NCI-H1105 treated with DMSO at 0.1 percent for 48 hours (cell line): ENCODE measurements around the gene ZBTB2.
"Not testable (repeated sequence)": the region's sequence is repeated elsewhere in the genome, so short reads cannot be mapped to it uniquely, and the experiment has no call there.

ENCODE experiments used
- DNase-seq: peaks from one replicate; lab custom pipeline; 2025; lab: John Stamatoyannopoulos, UW

The ZBTB2 gene

DNA sequence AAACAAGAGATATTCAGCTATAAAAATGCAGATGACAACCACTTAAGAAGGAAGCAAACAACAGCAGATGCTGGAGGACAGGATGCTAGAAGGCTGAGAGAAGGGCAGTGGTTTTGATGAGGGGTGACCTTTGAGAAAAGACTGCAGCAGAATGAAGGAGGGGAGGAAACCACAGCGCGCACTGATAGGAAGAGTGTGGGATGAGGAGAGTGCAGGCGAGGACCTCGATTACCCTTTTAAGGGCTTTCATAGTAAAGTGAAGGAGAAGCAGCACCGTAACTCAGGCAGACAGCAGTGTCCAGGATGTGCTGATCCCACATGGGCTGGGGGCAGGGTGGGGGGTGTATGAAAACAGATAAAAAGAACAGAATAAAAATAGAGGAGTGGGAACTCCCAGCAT is 19.2 kb downstream of the ZBTB2 start:
- no peak for DNase-seq

- no peak for DNase-seq
Measured at GRCh38 chr6:151370509-151371078, 20.8 kb downstream of the ZBTB2 start.

- no peak for DNase-seq
Measured at GRCh38 chr6:151365233-151365632, 26.1 kb downstream of the ZBTB2 start.

DNA sequence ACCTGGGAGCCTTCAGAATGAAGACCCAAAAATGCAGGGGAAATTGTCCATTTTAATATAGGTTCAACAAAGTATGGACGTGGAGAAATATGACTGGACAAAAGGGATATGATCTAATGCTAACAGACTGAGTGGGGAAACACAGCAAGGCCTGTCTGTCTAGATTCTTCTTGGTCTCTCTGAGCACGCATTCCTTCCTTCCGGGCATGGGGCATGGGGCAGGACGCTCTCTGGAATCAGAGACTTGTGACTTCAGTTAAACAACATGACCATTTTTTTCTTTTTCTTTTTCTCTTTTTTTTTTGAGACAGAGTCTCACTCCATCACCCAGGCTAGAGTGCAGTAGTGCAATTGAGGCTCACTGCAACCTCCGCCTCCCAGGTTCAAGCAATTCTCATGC is 31.9 kb downstream of the ZBTB2 start:
- DNase-seq = no peak

DNA sequence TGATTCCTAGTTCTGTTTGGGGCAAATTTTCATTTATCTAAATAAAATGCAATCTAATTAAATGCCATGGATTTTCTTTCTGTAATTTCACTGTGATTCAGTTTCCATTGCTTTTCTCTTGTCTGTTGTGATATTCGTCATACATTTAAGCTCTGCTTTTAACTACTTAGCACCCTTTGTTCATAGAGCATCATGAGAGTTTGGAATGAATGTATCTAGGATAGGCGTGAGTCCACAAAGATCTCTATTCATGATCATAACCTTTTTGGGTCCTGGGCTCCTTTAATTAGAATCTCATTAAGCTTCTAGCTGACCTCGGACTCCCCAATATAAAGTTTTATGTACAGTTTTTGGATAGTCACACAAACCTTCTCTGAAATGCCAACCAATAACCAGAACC is 32.9 kb downstream of the ZBTB2 start:
- DNase-seq = no peak

GRCh38 chr6:151357758-151358436 is 33.5 kb downstream of the ZBTB2 start:
- no peak for DNase-seq

DNA sequence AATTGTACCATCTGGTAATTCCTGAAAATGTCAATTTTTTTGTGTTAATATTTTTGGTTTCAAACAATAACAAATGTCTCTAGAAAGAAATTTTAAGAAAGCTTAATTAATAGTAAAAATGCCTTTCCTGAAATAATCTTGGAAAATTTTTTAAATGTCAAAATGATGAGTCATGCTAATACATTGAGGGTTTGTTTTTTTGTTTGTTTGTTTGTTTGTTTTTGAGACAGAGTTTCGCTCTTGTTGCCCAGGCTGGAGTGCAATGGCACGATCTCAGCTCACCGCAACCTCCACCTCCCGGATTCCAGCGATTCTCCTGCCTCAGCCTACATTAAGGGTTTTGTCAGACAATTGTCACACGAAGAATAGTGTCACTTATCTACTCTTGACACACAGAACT is 34.4 kb downstream of the ZBTB2 start:
- DNase-seq = not testable (repeated sequence)

GRCh38 chr6:151353795-151354194 is 37.6 kb downstream of the ZBTB2 start:
- no peak for DNase-seq

DNA sequence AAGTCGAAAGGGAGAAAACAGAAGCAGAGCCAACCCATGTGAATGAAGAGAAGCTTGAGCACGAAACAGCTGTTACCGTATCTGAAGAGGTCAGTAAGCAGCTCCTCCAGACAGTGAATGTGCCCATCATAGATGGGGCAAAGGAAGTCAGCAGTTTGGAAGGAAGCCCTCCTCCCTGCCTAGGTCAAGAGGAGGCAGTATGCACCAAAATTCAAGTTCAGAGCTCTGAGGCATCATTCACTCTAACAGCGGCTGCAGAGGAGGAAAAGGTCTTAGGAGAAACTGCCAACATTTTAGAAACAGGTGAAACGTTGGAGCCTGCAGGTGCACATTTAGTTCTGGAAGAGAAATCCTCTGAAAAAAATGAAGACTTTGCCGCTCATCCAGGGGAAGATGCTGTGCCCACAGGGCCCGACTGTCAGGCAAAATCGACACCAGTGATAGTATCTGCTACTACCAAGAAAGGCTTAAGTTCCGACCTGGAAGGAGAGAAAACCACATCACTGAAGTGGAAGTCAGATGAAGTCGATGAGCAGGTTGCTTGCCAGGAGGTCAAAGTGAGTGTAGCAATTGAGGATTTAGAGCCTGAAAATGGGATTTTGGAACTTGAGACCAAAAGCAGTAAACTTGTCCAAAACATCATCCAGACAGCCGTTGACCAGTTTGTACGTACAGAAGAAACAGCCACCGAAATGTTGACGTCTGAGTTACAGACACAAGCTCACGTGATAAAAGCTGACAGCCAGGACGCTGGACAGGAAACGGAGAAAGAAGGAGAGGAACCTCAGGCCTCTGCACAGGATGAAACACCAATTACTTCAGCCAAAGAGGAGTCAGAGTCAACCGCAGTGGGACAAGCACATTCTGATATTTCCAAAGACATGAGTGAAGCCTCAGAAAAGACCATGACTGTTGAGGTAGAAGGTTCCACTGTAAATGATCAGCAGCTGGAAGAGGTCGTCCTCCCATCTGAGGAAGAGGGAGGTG is 38.7 kb downstream of the ZBTB2 start:
- DNase-seq = no peak

DNA sequence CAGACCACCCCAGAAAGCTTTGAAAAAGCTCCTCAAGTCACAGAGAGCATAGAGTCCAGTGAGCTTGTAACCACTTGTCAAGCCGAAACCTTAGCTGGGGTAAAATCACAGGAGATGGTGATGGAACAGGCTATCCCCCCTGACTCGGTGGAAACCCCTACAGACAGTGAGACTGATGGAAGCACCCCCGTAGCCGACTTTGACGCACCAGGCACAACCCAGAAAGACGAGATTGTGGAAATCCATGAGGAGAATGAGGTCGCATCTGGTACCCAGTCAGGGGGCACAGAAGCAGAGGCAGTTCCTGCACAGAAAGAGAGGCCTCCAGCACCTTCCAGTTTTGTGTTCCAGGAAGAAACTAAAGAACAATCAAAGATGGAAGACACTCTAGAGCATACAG is 39.6 kb downstream of the ZBTB2 start:
- no peak for DNase-seq

DNA sequence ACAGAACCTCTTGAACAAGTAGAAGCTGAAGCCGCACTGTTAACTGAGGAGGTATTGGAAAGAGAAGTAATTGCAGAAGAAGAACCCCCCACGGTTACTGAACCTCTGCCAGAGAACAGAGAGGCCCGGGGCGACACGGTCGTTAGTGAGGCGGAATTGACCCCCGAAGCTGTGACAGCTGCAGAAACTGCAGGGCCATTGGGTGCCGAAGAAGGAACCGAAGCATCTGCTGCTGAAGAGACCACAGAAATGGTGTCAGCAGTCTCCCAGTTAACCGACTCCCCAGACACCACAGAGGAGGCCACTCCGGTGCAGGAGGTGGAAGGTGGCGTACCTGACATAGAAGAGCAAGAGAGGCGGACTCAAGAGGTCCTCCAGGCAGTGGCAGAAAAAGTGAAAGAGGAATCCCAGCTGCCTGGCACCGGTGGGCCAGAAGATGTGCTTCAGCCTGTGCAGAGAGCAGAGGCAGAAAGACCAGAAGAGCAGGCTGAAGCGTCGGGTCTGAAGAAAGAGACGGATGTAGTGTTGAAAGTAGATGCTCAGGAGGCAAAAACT is 40.1 kb downstream of the ZBTB2 start:
- no peak for DNase-seq

- DNase-seq = no peak
Measured at GRCh38 chr6:151350442-151351145, 40.8 kb downstream of the ZBTB2 start.

DNA sequence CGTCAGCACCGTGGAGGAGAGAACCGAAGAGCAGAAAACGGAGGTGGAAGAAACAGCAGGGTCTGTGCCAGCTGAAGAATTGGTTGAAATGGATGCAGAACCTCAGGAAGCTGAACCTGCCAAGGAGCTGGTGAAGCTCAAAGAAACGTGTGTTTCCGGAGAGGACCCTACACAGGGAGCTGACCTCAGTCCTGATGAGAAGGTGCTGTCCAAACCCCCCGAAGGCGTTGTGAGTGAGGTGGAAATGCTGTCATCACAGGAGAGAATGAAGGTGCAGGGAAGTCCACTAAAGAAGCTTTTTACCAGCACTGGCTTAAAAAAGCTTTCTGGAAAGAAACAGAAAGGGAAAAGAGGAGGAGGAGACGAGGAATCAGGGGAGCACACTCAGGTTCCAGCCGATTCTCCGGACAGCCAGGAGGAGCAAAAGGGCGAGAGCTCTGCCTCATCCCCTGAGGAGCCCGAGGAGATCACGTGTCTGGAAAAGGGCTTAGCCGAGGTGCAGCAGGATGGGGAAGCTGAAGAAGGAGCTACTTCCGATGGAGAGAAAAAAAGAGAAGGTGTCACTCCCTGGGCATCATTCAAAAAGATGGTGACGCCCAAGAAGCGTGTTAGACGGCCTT is 41.6 kb downstream of the ZBTB2 start:
- DNase-seq = peak; percentile 100

- DNase-seq = not testable (repeated sequence)
Measured at GRCh38 chr6:151342750-151343149, 48.6 kb downstream of the ZBTB2 start.

DNA sequence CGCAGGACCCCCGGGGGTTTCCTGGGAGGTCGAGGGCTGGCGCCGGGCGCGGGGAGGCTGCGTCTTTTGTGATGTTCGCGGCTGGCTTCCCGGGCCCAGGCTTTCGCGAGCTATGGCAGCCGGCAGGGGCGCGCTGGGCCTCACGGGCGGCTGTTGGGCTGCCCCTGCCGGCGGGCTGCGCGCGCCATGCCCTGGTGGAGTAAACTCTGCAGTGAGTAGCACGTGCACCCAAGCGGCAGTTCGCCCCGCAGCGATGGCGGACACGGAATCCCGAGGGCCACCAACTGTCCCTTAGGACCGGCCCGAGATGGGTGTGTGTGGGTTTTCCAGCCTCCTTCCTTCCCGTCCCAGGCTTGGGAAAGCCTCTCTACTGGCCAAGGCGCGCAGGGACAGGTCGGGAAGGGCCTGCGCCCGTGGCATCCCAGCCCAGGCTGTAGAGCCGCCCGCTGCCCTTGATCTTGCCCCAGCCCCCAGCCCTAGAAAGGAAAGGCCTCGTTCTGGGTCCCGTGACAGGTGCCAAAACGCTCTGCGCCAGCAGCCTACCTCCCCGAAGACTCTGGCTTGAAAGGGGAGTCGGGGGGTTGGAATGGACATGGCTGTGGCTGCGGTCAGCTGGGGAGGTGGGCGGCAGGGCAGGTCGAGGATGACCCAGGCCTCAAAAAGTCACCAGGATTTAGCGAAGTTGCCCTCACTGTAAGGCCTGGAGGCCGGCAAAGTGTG is 49.7 kb downstream of the ZBTB2 start:
- no peak for DNase-seq

DNA sequence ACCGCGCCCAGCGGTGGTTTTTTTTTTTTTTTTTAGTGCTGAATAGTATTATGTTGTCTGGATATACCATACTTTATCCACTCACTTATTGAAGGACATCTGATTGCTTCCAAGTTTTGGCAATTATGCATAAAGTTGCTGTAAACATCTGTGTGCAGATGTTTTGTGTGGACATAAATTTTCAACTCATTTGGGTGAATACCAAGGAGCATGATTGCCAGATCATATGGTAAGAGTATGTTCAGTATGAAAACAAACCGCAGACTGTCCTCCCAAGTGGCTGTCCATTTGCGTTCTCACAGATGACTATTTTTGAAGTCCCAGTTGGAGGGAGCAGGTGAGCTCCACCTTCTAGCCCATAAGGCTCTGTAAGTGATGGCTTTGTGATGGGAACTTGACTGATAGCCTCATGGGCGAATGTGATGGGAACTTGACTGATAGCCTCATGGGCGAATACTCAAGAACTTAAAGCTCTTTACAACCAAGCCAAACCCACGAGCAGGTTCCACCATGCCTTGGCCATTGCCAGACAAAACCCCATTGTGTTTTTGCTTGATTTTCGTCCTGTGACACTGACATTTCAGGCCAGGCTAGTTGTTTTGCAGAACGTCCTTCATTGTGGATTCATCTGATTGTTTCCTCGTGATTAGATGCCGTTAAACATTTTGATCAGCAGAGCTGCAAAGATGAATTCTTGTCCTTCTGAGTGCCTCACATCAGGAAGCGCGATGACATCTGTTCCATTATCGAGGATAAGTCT is 51.0 kb downstream of the ZBTB2 start:
- DNase-seq = no peak

- no peak for DNase-seq
Measured at GRCh38 chr6:151339369-151339768, 52.0 kb downstream of the ZBTB2 start.

GRCh38 chr6:151338651-151339200 is 52.6 kb downstream of the ZBTB2 start:
- DNase-seq = no peak

- DNase-seq = no peak
Measured at GRCh38 chr6:151335930-151336329, 55.4 kb downstream of the ZBTB2 start.
